ENCODE data around the gene ITGAD.

Gene ITGAD

DNA sequence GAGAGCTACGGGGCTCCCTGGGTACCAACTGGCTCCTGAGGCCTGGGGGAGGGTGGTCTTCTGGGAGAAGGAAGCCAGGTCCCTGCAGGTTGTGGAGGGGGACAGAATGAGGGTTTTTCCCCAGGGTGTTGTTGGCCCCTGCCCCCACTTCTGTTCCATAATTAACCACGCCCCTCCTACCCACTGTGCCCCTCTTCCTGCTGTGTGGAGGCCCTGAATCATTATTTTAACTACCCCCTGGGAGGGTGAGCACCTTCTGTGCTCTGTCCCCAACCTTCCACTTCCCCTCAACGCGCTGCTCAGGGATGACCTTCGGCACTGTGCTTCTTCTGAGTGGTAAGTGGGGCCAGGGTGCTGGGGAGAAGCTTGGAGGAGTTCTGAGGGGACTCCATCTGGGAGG, at the start of gene ITGAD:
ITGAD (plus strand) TSS at position 280 of the 400 bp plus-strand sequence; CDS start at position 306, 26 bp downstream.
- no peak for DNase-seq

DNA sequence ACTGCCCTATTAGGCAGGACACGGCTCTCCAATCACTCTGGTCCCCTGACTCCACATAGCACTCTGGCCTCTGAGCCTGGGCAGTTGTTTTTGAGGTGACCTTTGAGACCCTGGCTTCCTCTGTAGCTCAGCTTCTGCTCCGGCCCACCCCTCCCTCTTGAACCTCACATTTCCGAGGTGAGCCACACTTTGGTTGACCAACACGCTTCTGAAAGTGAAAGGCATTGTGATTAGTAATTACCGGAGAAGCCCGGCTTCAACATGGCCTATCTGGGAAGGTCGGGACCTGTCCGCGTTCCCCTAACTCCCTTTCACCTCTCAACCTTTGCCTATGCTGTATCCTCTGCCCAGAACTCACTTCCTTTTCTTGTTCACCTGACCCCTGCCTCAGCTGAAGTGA, 48.4 kb upstream of the ITGAD start:
- no peak for DNase-seq

GRCh38 chr16:31347445-31347844, 45.7 kb upstream of the ITGAD start:
- no peak for DNase-seq

GRCh38 chr16:31348579-31348978, 44.6 kb upstream of the ITGAD start:
- no peak for DNase-seq

GRCh38 chr16:31350275-31351005, 42.7 kb upstream of the ITGAD start:
- DNase-seq = no peak

- DNase-seq = no peak
Observed at GRCh38 chr16:31351246-31351941, 41.7 kb upstream of the ITGAD start.

- DNase-seq = no peak
Observed at GRCh38 chr16:31351942-31352325, 41.2 kb upstream of the ITGAD start.

- DNase-seq = no peak
Observed at GRCh38 chr16:31352376-31353115, 40.6 kb upstream of the ITGAD start.

GRCh38 chr16:31354394-31355291, 38.5 kb upstream of the ITGAD start, which contains the start of gene ITGAX:
Gene ITGAX (plus strand): TSS chr16:31355176. CDS start chr16:31355255, 79 bp downstream.
- no peak for DNase-seq

GRCh38 chr16:31355431-31356100, 37.6 kb upstream of the ITGAD start:
- DNase-seq = no peak

- no peak for DNase-seq
Observed at GRCh38 chr16:31356566-31357323, 36.4 kb upstream of the ITGAD start.

DNA sequence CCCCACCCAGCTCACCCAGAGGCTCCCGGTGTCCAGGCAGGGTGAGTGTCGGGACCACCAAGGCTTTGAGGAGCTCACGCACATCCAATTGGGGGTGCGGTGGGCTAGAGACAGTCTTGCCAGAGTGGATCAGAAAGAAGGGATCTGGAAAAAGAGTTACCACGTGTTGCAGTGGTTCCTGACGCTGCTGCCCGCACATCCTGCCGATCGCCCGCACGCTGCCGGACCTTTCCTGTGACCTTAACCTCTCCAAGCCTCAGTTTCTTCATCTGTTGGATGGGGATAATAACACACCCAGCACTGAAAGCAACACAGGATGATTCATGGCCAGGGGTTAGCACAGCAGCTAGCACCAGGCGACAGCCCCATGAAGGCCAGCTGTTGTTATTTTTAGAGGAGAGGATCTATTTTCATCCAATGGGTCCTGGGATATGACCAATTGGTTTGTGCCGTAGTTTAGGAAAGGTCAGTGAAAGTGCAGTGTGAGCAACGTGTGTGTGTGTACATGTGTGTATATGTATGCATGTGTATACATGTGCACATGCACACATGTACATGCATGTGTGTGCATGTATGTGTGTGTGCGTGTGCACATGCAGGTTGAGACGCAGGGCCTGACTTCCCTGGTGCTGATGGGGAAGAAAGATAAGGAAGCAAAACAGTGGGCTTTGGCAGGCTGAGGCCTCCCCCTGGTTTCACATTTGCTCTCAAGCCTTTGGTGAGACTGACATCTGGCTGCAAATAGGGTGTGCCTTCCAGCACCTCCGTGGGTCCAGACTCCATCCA, 35.6 kb upstream of the ITGAD start:
- no peak for DNase-seq

- no peak for DNase-seq
Observed at GRCh38 chr16:31360251-31360650, 32.9 kb upstream of the ITGAD start.

GRCh38 chr16:31361201-31362110, 31.7 kb upstream of the ITGAD start:
- DNase-seq = no peak

GRCh38 chr16:31362476-31363405, 30.4 kb upstream of the ITGAD start:
- no peak for DNase-seq

DNA sequence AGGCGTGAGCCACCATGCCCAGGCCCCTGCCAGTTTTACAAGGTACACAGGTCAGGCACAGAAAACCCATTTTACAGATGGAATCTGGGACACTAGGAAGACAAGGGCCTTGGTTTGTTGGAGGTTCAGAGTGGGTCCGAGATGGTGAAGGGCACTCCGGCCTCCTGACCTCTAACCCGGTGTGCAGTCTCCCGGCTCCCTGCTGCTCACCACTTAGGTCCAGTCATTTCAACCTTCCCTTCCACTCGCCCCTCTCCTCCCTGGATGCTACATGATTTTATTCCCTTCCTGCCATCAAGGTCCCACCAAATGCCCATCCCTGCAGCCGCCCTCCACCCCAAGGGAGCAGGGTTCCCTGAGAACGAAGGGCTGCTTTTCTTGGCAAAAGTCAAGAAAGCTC, 29.4 kb upstream of the ITGAD start:
- no peak for DNase-seq

GRCh38 chr16:31364421-31364820, 28.7 kb upstream of the ITGAD start:
- no peak for DNase-seq
